HEK293T (cell line): ENCODE data around the gene SORCS3.

Experiments
- FOXK2 ChIP-seq: fragments of 450-650 bp; IDR thresholded peaks from 2 replicates; pipeline ENCODE4 v1.6.1; 2016; ENCODE audit warnings: mild to moderate bottlenecking
- SP1 ChIP-seq: fragments of 450-650 bp; IDR thresholded peaks from 2 replicates; pipeline ENCODE4 v1.6.1; 2017

DNA sequence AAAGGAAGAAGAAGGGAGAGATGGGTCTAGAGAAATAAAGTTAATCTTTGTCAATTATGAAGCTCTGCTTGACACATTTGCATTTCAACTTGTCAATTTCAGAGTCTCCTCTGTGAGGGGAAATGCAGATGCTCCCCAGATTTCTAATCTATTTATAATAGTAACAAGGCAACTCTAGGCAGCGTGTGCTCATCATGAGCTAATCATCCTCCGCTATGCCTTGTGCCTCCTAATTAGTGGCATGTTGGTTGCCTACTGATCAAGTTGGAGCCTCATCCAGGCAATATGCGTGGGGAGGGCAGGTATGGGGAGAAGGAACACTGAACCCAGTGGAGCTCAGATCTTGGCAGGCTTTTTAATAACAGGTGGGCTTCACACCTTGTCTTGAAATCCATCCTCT lies 628.6 kb downstream of the SORCS3 start:
- no peak for TF ChIP-seq SP1
- TF ChIP-seq FOXK2: no peak
